ENCODE data around the gene SARNP.
A peak's percentile ranks its signal among the peaks of the same experiment; 100 is the strongest.

- TF ChIP-seq CTCF (IDR thresholded peaks at IDR 0.05) (peak; percentile 58), EP300 (IDR thresholded peaks at IDR 0.05; ENCODE audit: borderline replicate concordance in 1 of 2, low read depth in 1 of 2, low read length in 1 of 2) (no peak), RAD21 (IDR thresholded peaks at IDR 0.05; ENCODE audit: low read length) (peak; percentile 10; the same call in 1 of the 2 replicates), RXRA (IDR thresholded peaks at IDR 0.05; ENCODE audit: borderline replicate concordance, low read depth) (no peak), EZH2phosphoT487 (IDR thresholded peaks at IDR 0.05; ENCODE audit: borderline replicate concordance, low read depth) (no peak), ELF1 (IDR thresholded peaks at IDR 0.05) (no peak)
These were observed 3.2 kb upstream of the SARNP start for GRCh38 chr12:55820679-55821078.

Measured in SK-N-SH (cell line).